ENCODE measurements around the gene TNF. TPM values are rescaled to one million over a fixed set of nuclear protein-coding genes. Genes with fewer than 3 reads are reported as not detected.

The TNF gene
- total and polyA plus RNA-seq, 2 of the 13 experiments (the other 11 are each of a cell fraction or from before 2014, with no cell fraction given) = not detected

- TF ChIP-seq GRHL1 (CRISPR knock-in tag; conservative IDR thresholded peaks at IDR 0.05) (no peak), THAP7 (CRISPR knock-in tag; IDR thresholded peaks at IDR 0.05) (0 out of 2 replicates have a peak, but pooled peaks have one; percentile 7), ZNF672 (CRISPR knock-in tag; IDR thresholded peaks at IDR 0.05) (no peak), RAD21 (CRISPR knock-in tag; IDR thresholded peaks at IDR 0.05) (peak; percentile 90), ZNF30 (CRISPR knock-in tag; IDR thresholded peaks at IDR 0.05) (peak; percentile 81; the same call in 1 of the 2 replicates), HHEX (CRISPR knock-in tag; IDR thresholded peaks at IDR 0.05) (no peak), ZBTB14 (CRISPR knock-in tag; IDR thresholded peaks at IDR 0.05) (peak; percentile 59; the same call in 1 of the 2 replicates), TBX2 (CRISPR knock-in tag; IDR thresholded peaks at IDR 0.05; ENCODE audit: borderline replicate concordance) (peak; percentile 68), ZNF142 (CRISPR knock-in tag; IDR thresholded peaks at IDR 0.05) (peak; percentile 59; the same call in 1 of the 2 replicates), UBTF (CRISPR knock-in tag; IDR thresholded peaks at IDR 0.05) (peak; percentile 90), KMT2A (CRISPR knock-in tag; IDR thresholded peaks at IDR 0.05) (peak; percentile 72; the same call in 1 of the 2 replicates), ARNT2 (CRISPR knock-in tag; IDR thresholded peaks at IDR 0.05; ENCODE audit: low read depth) (no peak), ZNF382 (CRISPR knock-in tag; IDR thresholded peaks at IDR 0.05; ENCODE audit: borderline replicate concordance) (no peak), ZSCAN22 (CRISPR knock-in tag; IDR thresholded peaks at IDR 0.05) (no peak), GABPB1 (CRISPR knock-in tag; IDR thresholded peaks at IDR 0.05) (peak; percentile 77), JDP2 (CRISPR knock-in tag; IDR thresholded peaks at IDR 0.05; ENCODE audit: borderline replicate concordance) (no peak), ZNF562 (CRISPR knock-in tag; IDR thresholded peaks at IDR 0.05; ENCODE audit: borderline replicate concordance) (no peak)
Measured at GRCh38 chr6:31580807-31581433, 5.6 kb downstream of the TNF start (continued).
